PC-9 (cell line): ENCODE results near the gene AQP12B.

ENCODE experiments used
- EZH2 ChIP-seq: fragments of 200-600 bp; sonication (generic); IDR thresholded peaks from 2 replicates; pipeline ENCODE4 v1.8.0; 2017; ENCODE audit warnings: antibody characterized with exemption, low read depth
- TF ChIP-seq, protein P1 (sequence below): fragments of 200-600 bp; sonication (generic); conservative IDR thresholded peaks from 2 replicates; pipeline ENCODE4 v1.6.1; 2017; ENCODE audit warnings: mixed run types, antibody characterized with exemption, mild to moderate bottlenecking, moderate library complexity

DNA sequence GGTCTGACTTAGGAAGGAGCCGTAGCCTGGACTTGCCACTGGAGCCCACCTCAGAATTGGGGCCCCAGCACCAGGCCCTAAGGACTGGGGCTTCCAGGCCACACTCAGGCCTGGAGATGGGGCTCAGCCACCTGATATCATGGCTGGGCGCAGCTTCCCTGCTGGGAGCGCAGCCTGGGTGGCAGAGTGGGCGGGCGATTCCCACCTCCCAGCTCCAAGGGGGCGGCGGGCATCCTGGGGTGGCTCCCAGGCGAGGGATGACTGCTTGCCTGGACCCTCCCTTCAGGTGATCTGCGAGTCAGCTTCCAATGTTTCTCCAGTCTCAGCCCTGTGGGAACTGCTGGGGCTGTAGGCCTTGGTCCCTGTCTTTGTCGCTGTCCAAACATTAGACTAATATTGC, 37.3 kb downstream of the AQP12B start:
- no peak for TF ChIP-seq EZH2
- TF ChIP-seq, protein P1, sequence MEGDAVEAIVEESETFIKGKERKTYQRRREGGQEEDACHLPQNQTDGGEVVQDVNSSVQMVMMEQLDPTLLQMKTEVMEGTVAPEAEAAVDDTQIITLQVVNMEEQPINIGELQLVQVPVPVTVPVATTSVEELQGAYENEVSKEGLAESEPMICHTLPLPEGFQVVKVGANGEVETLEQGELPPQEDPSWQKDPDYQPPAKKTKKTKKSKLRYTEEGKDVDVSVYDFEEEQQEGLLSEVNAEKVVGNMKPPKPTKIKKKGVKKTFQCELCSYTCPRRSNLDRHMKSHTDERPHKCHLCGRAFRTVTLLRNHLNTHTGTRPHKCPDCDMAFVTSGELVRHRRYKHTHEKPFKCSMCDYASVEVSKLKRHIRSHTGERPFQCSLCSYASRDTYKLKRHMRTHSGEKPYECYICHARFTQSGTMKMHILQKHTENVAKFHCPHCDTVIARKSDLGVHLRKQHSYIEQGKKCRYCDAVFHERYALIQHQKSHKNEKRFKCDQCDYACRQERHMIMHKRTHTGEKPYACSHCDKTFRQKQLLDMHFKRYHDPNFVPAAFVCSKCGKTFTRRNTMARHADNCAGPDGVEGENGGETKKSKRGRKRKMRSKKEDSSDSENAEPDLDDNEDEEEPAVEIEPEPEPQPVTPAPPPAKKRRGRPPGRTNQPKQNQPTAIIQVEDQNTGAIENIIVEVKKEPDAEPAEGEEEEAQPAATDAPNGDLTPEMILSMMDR = no peak
